BJ (cell line): Measurements from ENCODE around the gene RAPGEF6. TPM values are rescaled to one million over a fixed set of nuclear protein-coding genes. Genes with fewer than 3 reads are reported as not detected.
A peak's percentile ranks its signal among the peaks of the same experiment; 100 is the strongest.

Experiments
- CTCF ChIA-PET: fragments of 350-600 bp; formaldehyde crosslinking; extraction: SDS; loops from one replicate; lab custom pipeline; 2021; ENCODE audit warnings: antibody characterized with exemption, inconsistent platforms; lab: Yijun Ruan, JAX
- POLR2A ChIA-PET: fragments of 300-600 bp; sonication (Branson Sonifier 250); formaldehyde crosslinking; extraction: SDS; loops from one replicate; lab custom pipeline; 2021; ENCODE audit warnings: antibody characterized with exemption; lab: Charles Lee
- DNase-seq: peaks from one replicate; pipeline ENCODE4 v3.0.0-alpha.2; 2011; ENCODE audit warnings: low read depth
- H3K27me3 ChIP-seq: 2 replicates; pipeline ENCODE4 v1.6.0; 2011; ENCODE audit warnings: low read length; ENCODE audit not compliant: control insufficient read depth, insufficient read depth
- H3K36me3 ChIP-seq: 2 replicates; pipeline ENCODE4 v1.5.1; 2011; ENCODE audit warnings: low read length; ENCODE audit not compliant: control insufficient read depth, insufficient read depth
- H3K4me3 ChIP-seq: 2 replicates; pipeline ENCODE4 v1.5.1; 2011; ENCODE audit warnings: low read depth, mild to moderate bottlenecking, control low read depth, low read length
- polyA plus RNA-seq: library from polyadenylated mRNA; depleted of rRNA; stranded (reverse); fragments of >200 nt; gene quantifications from 2 replicates; pipeline ENCODE4 v1.2.3, GENCODE V29; 2011
- TF ChIP-seq, protein P1 (sequence below): IDR thresholded peaks from 2 replicates; pipeline ENCODE4 v1.5.1; 2011; ENCODE audit warnings: low read depth, mild to moderate bottlenecking, control low read depth, inconsistent platforms, low read length, moderate library complexity; ENCODE audit not compliant: insufficient read depth

RAPGEF6 gene
- polyA plus RNA-seq, 1 experiment, result 6.2 TPM

DNA sequence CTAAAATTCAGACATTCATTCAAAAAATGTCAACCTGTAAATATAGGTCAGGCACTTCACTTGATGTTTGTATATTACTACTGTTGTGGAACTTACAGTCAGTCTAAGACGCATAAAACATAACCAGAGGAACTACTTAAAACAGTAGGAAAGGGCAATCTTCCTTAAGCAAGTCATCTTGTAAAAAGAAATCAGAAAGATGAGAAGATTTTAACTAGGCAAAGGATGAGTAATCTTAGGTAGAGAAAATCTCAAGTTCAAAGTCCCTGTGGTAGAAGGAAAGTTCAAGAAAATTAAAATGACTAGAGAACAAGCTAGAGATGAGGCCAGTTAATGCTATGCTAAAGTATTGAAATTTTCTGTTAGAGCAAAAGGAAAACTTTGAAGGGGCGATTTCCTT, 152.4 kb downstream of the RAPGEF6 start:
- ChIA-PET CTCF (no interaction called here), POLR2A (no interaction called here)
- H3K4me3 ChIP-seq, result no peak overlapping the region

DNA sequence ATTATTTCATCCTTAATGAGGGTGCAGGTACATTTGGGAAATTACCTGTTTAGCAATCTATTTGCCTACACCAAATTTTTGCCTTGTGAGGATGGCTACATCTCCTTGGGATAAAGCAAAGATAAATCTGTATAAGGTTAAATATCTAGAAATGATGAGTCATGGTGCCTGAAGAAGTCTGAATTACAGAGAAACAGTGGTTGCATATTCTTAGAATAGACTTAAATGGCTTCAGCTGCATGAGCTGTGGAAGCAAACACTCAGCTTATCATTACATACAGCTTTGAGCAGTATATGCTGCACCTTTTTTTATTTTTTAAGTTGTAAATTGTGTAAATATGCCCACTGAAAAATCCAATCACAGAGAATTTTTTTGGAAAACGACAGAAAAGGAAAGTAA, 153.5 kb downstream of the RAPGEF6 start:
- DNase-seq, result no peak
- ChIA-PET CTCF (interaction anchor here (1.1 kb wide), 1 partner anchor 51 kb away, joined by 4 read pairs; no protein-coding TSS in a partner anchor), POLR2A (no interaction called here)
- no peak overlapping the region for H3K4me3 ChIP-seq
- H3K27me3 ChIP-seq, result no peaks in the 10 kb centered on the region
- H3K36me3 ChIP-seq, result no peaks in the 10 kb centered on the region
- TF ChIP-seq, protein P1, sequence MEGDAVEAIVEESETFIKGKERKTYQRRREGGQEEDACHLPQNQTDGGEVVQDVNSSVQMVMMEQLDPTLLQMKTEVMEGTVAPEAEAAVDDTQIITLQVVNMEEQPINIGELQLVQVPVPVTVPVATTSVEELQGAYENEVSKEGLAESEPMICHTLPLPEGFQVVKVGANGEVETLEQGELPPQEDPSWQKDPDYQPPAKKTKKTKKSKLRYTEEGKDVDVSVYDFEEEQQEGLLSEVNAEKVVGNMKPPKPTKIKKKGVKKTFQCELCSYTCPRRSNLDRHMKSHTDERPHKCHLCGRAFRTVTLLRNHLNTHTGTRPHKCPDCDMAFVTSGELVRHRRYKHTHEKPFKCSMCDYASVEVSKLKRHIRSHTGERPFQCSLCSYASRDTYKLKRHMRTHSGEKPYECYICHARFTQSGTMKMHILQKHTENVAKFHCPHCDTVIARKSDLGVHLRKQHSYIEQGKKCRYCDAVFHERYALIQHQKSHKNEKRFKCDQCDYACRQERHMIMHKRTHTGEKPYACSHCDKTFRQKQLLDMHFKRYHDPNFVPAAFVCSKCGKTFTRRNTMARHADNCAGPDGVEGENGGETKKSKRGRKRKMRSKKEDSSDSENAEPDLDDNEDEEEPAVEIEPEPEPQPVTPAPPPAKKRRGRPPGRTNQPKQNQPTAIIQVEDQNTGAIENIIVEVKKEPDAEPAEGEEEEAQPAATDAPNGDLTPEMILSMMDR, result no peak

More for the DNA sequence above, 152.4 kb downstream of the RAPGEF6 start:
- TF ChIP-seq, protein P1, result no peak
- no peaks in the 10 kb centered on the region for H3K27me3 ChIP-seq
- no peaks in the 10 kb centered on the region for H3K36me3 ChIP-seq
- DNase-seq, result no peak

DNA sequence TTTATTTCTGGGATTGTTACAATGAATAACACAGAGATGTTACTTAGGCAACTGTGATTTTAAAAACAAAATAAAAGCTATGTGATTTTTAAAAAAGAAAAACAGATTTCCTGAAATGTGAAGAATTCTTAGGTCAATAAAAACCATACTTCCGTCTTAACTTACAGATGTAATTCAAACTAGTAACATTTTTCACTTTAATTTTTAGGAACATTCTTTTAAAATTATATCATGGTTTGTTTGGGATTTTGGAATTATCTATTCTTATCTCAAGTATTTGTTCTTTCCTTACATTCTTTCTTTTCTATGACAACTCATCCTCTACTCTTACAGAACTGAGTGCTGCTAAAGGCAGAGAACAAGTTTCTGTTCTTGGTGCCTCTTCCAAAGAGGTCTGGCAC, 159.5 kb downstream of the RAPGEF6 start:
- peak; percentile 39 for DNase-seq
- Histone ChIP-seq H3K27me3 (no peaks in the 10 kb centered on the region), H3K4me3 (no peak overlapping the region), H3K36me3 (no peaks in the 10 kb centered on the region)
- ChIA-PET POLR2A (no interaction called here), CTCF (no interaction called here)
- TF ChIP-seq, protein P1, result no peak

DNA sequence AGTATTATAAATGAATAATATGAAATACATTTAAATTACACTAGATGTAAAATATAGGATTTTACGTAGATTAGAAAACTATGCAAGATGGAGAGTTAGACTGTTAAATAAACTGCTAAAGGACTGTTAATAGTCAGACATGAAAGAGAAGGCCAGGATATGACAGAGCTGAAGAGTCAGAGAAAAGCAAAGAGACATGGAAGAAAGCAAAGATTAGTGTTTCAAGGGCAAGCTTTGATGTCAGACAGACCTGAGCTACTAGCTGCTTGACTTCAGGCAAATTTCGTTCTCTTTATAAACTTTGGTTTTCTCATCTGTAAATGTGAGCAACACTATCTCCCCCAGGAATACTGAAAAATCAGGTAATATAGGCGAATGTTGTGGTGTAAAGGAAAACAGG, 161.3 kb downstream of the RAPGEF6 start:
- ChIA-PET CTCF (interaction anchor here (0.9 kb wide), 1 partner anchor 11 kb away, joined by 4 read pairs; no protein-coding TSS in a partner anchor), POLR2A (no interaction called here)
- TF ChIP-seq, protein P1, result no peak
- Histone ChIP-seq H3K36me3 (no peaks in the 10 kb centered on the region), H3K27me3 (no peaks in the 10 kb centered on the region), H3K4me3 (no peak overlapping the region)
- DNase-seq, result no peak

DNA sequence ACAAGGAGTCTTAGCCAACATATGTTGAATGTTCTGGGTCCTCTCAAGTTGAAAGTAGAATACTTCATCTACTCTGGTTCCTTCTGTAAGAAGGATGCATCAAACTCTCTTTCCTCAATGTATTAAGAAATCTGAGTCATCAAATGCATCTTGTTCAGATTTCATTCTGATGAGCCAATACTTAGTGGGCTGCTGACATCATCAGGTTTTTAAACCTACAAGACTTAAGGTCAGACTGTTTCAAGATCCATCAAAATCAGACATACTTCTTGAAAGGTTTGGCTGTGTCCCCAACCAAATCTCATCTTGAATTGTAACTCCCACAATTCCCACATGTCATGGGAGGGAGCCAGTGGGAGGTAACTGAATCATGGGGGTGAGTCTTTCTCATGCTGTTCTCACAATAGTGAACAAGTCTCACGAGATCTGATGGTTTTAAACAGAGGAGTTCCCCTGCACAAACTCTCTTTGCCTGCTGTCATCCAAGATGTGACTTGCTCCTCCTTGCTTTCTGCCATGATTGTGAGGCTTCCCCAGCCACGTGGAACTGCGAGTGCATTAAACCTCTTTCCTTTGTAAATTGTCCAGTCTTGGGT, 168.8 kb downstream of the RAPGEF6 start:
- no peak overlapping the region for H3K4me3 ChIP-seq
- H3K36me3 ChIP-seq, result no peaks in the 10 kb centered on the region; the same call in 1 of the 2 replicates
- peak; percentile 31 for DNase-seq
- ChIA-PET CTCF (no interaction called here), POLR2A (no interaction called here)
- no peaks in the 10 kb centered on the region for H3K27me3 ChIP-seq
- TF ChIP-seq, protein P1, result no peak
